HG03097 (cell line): ENCODE measurements around the gene MAPK7.

Source experiments
- ATAC-seq: cut with Tn5 transposase; IDR thresholded peaks from one replicate; pipeline ENCODE4 v1.9.1; 2021; ENCODE audit not compliant: unreplicated experiment, low FRiP score

Gene MAPK7

GRCh38 chr17:19378416-19379360 lies at the start of gene MAPK7:
Gene MAPK7 (plus strand): TSS chr17:19378498. CDS start chr17:19378901, 403 bp downstream.
- ATAC-seq = no peak

- no peak for ATAC-seq
Observed at GRCh38 chr17:19329136-19329535, 49.2 kb upstream of the MAPK7 start.

GRCh38 chr17:19329839-19330238 lies 48.5 kb upstream of the MAPK7 start:
- ATAC-seq = no peak

- ATAC-seq = no peak
Observed at GRCh38 chr17:19330271-19330670, 48.0 kb upstream of the MAPK7 start.

- no peak for ATAC-seq
Observed at GRCh38 chr17:19331134-19331533, 47.2 kb upstream of the MAPK7 start.

GRCh38 chr17:19331543-19332245 lies 46.6 kb upstream of the MAPK7 start:
- no peak for ATAC-seq

- ATAC-seq = no peak
Observed at GRCh38 chr17:19332371-19333131, 45.7 kb upstream of the MAPK7 start.

- no peak for ATAC-seq
Observed at GRCh38 chr17:19333132-19333440, 45.2 kb upstream of the MAPK7 start.

- no peak for ATAC-seq
Observed at GRCh38 chr17:19333736-19334290, 44.5 kb upstream of the MAPK7 start.

GRCh38 chr17:19334331-19334730 lies 44.0 kb upstream of the MAPK7 start:
- no peak for ATAC-seq

- no peak for ATAC-seq
Observed at GRCh38 chr17:19335951-19336631, 42.2 kb upstream of the MAPK7 start.

GRCh38 chr17:19336938-19337711 lies 41.2 kb upstream of the MAPK7 start:
- ATAC-seq = no peak

GRCh38 chr17:19337712-19338023 lies 40.6 kb upstream of the MAPK7 start:
- no peak for ATAC-seq

GRCh38 chr17:19338031-19338990 lies 40.0 kb upstream of the MAPK7 start:
- ATAC-seq = no peak

- no peak for ATAC-seq
Observed at GRCh38 chr17:19339341-19339815, 38.9 kb upstream of the MAPK7 start.

GRCh38 chr17:19341211-19341631 lies 37.1 kb upstream of the MAPK7 start:
- ATAC-seq = no peak

GRCh38 chr17:19341641-19342610 lies 36.4 kb upstream of the MAPK7 start:
- ATAC-seq = no peak
